Activated CD4-positive, CD25-positive, alpha-beta regulatory T cell treated with anti-CD3 and anti-CD28 coated beads, Interleukin-2, amount 50 U/mL, for 24 hours (primary cell): ENCODE data around the gene IFIT2.
"Not testable (repeated sequence)": the region's sequence is repeated elsewhere in the genome, so short reads cannot be mapped to it uniquely, and the experiment has no call there.

ENCODE experiments used
- ATAC-seq, 2 donors: fragments of 150-1000 bp; cut with Tn5 transposase; one replicate each; pipeline ENCODE4 v1.10.0; 2021; ENCODE audit warnings: mild to moderate bottlenecking in 1 of 2, moderate library complexity in 1 of 2

Gene IFIT2

GRCh38 chr10:89343089-89343767 lies 41.4 kb downstream of the IFIT2 start:
- no peak for ATAC-seq

GRCh38 chr10:89344156-89344555 lies 42.3 kb downstream of the IFIT2 start:
- no peak for ATAC-seq

- no peak for ATAC-seq
Observed at GRCh38 chr10:89345367-89346000, 43.6 kb downstream of the IFIT2 start.

GRCh38 chr10:89346405-89347254 lies 44.8 kb downstream of the IFIT2 start:
- no peak for ATAC-seq

- ATAC-seq, result no peak
Observed at GRCh38 chr10:89347701-89348457, 46.0 kb downstream of the IFIT2 start.

- ATAC-seq, result no peak
Observed at GRCh38 chr10:89348481-89348880, 46.6 kb downstream of the IFIT2 start.

- no peak for ATAC-seq
Observed at GRCh38 chr10:89348975-89349374, 47.1 kb downstream of the IFIT2 start.

- ATAC-seq, result not testable (repeated sequence)
Observed at GRCh38 chr10:89350631-89351315, 48.9 kb downstream of the IFIT2 start.

GRCh38 chr10:89351412-89351779 lies 49.5 kb downstream of the IFIT2 start:
- ATAC-seq, result peak; percentile 51 to 77

GRCh38 chr10:89351780-89352597 lies 50.1 kb downstream of the IFIT2 start:
- ATAC-seq, result no peak

GRCh38 chr10:89352802-89353201 lies 51.0 kb downstream of the IFIT2 start:
- no peak for ATAC-seq

- ATAC-seq, result no peak
Observed at GRCh38 chr10:89355394-89355931, 53.6 kb downstream of the IFIT2 start.

- no peak for ATAC-seq
Observed at GRCh38 chr10:89357096-89357495, 55.2 kb downstream of the IFIT2 start.

- ATAC-seq, result no peak
Observed at GRCh38 chr10:89357975-89358374, 56.1 kb downstream of the IFIT2 start.
